ENCODE measurements around the gene UNC13A. TPM values are rescaled to one million over a fixed set of nuclear protein-coding genes. Genes with fewer than 3 reads are reported as not detected.

UNC13A gene
- total and polyA plus RNA-seq, 2 of the 8 experiments (the other 6 are each of a cell fraction or from before 2014, with no cell fraction given), result 13.1 to 47.6 TPM

GRCh38 chr19:17687141-17687856, 855 bp downstream of the UNC13A start:
- peaks cover 14 to 37% of the 10 kb centered on the region in 2 experiments for H3K79me2 ChIP-seq (ENCODE audit: control insufficient read depth in 1 of 2, insufficient read depth in 2 of 2, low read length in 2 of 2)
- H3K9ac ChIP-seq (replicated peaks in 1 of 4; ENCODE audit: extremely low read depth in 1 of 4, low read depth in 3 of 4, low read length in 3 of 4), result peak overlapping the region in 3 of 4 experiments; percentile 34 to 51 (median 50); a peak in 4 of 7 replicates
- peak overlapping the region; percentile 69 for H4K8ac ChIP-seq (ENCODE audit: extremely low read depth, insufficient read depth, low read length)
- H3K23ac ChIP-seq (ENCODE audit: insufficient read length), result no peak overlapping the region
- H4K5ac ChIP-seq (ENCODE audit: insufficient read length, low read depth, low read length), result peak overlapping the region; percentile 67
- peak overlapping the region; percentile 18; the same call in 1 of the 2 replicates for H2BK20ac ChIP-seq (ENCODE audit: low read length)
- H4K20me1 ChIP-seq (replicated peaks in 1 of 2; ENCODE audit: control insufficient read depth in 1 of 2, insufficient read depth in 2 of 2, low read length in 2 of 2), result peaks cover 2 to 13% of the 10 kb centered on the region in 2 experiments
- H2BK15ac ChIP-seq (ENCODE audit: low read length), result peak overlapping the region; percentile 92; the same call in 1 of the 2 replicates
- DNase-seq (ENCODE audit: low read depth in 1 of 2, low spot score in 2 of 2) (peak in 1 of 2 experiments; percentile 73), FAIRE-seq (no peak)
- ChIA-PET POLR2A (ENCODE audit: partially characterized antibody) (interaction anchor here (0.6 to 1.7 kb wide), 6 partner anchors 10 to 199 kb away, joined by 3 to 11 read pairs (median 4); partner anchors contain the start of gene MAP1S), CTCF (ENCODE audit: partially characterized antibody) (interaction anchor here (0.6 to 1.1 kb wide), 3 partner anchors 13 to 32 kb away, joined by 3 to 6 read pairs (median 3); partner anchors contain the start of gene MAP1S)
- H2AK5ac ChIP-seq (ENCODE audit: low read depth, low read length), result peak overlapping the region; percentile 97; the same call in 1 of the 2 replicates
- peak overlapping the region; percentile 88 to 90 for H3K4me2 ChIP-seq (ENCODE audit: insufficient read depth in 1 of 2, low read depth in 2 of 2, low read length in 2 of 2)
- peak overlapping the region; percentile 32 for H3K56ac ChIP-seq (replicated peaks; ENCODE audit: insufficient read length, low read depth, low read length)
- peak overlapping the region; percentile 94 for H2BK120ac ChIP-seq (replicated peaks; ENCODE audit: low read depth, low read length)
- no peak overlapping the region for H2AFZ ChIP-seq (ENCODE audit: low read length)
- H3K79me1 ChIP-seq (ENCODE audit: low read depth, low read length), result peaks cover 9% of the 10 kb centered on the region
- H3K27ac ChIP-seq (ENCODE audit: low read depth, low read length), result no peak overlapping the region
- H3K4ac ChIP-seq (replicated peaks; ENCODE audit: insufficient read length, low read depth, low read length), result peak overlapping the region; percentile 86
- peaks cover 5 to 15% (median 11%) of the 10 kb centered on the region in 4 experiments for H3K4me1 ChIP-seq (replicated peaks in 1 of 4; ENCODE audit: control insufficient read depth in 3 of 4, insufficient read depth in 4 of 4, low read length in 3 of 4)
- H3K23me2 ChIP-seq (ENCODE audit: low read depth, low read length), result peaks cover 15% of the 10 kb centered on the region
- H3K36me3 ChIP-seq (ENCODE audit: control insufficient read depth in 2 of 4, insufficient read depth in 4 of 4, low read length in 3 of 4), result no peaks in the 10 kb centered on the region
- H2BK5ac ChIP-seq (ENCODE audit: low read depth, low read length), result peak overlapping the region; percentile 99
- WGBS, 2 experiments (ENCODE audit: extremely low coverage in 1 of 2, insufficient coverage in 1 of 2, insufficient read length in 1 of 2, insufficient replicate concordance in 2 of 2, low coverage in 1 of 2, low lambda C conversion rate in 2 of 2, missing lambda C conversion rate in 1 of 2), result 1% methylated on average over 16 of the region's 24 CpGs; no CpG with 5 or more reads in 1 of the 2 experiments
- H2BK12ac ChIP-seq (ENCODE audit: low read depth, low read length), result peak overlapping the region; percentile 80; the same call in 1 of the 2 replicates
- H3K18ac ChIP-seq (ENCODE audit: extremely low read depth, low read length), result peak overlapping the region; percentile 99
- H3K4me3 ChIP-seq (ENCODE audit: extremely low read depth in 1 of 4, insufficient read depth in 2 of 4, low read depth in 3 of 4, low read length in 4 of 4), result peak overlapping the region; percentile 72 to 97 (median 84)
- H3K27me3 ChIP-seq (replicated peaks in 1 of 4; ENCODE audit: control insufficient read depth in 3 of 4, extremely low read depth in 1 of 4, insufficient read depth in 3 of 4, low read length in 3 of 4), result no peaks in the 10 kb centered on the region
- no peaks in the 10 kb centered on the region for H3K9me3 ChIP-seq (ENCODE audit: insufficient read depth in 2 of 2, low read depth in 1 of 2, low read length in 1 of 2)
- H3K14ac ChIP-seq (ENCODE audit: insufficient read length), result no peak overlapping the region
- peak overlapping the region; percentile 67 for H4K91ac ChIP-seq (replicated peaks; ENCODE audit: insufficient read length, low read length)
- TF ChIP-seq SUZ12 (IDR thresholded peaks at IDR 0.05; ENCODE audit: low read length), result no peak
- no peak for TF ChIP-seq PHF8 (conservative IDR thresholded peaks at IDR 0.05; ENCODE audit: low read depth, low read length)
- no peak for TF ChIP-seq EP300 (IDR thresholded peaks at IDR 0.05; ENCODE audit: borderline replicate concordance in 1 of 2, low read depth in 2 of 2, low read length in 2 of 2)
- TF ChIP-seq ASH2L (IDR thresholded peaks at IDR 0.05; ENCODE audit: low read length), result no peak
- no peak for TF ChIP-seq GABPA (IDR thresholded peaks at IDR 0.05; ENCODE audit: borderline replicate concordance, insufficient read depth, low read length)
- TF ChIP-seq KDM4A (IDR thresholded peaks at IDR 0.05; ENCODE audit: low read depth, low read length, severe bottlenecking), result peak; percentile 26
- no peak for TF ChIP-seq TEAD4 (IDR thresholded peaks at IDR 0.05; ENCODE audit: low read depth, low read length)
- no peak for TF ChIP-seq POLR2A (IDR thresholded peaks at IDR 0.05; ENCODE audit: control extremely low read depth in 1 of 2, low read depth in 2 of 2, low read length in 2 of 2)
- TF ChIP-seq BRCA1 (IDR thresholded peaks at IDR 0.05; ENCODE audit: low read depth, low read length), result no peak
- TF ChIP-seq SAP30 (IDR thresholded peaks at IDR 0.05; ENCODE audit: insufficient read depth, insufficient replicate concordance, low read length), result peak; percentile 36
